GM21381 (cell line): Measurements from ENCODE around the gene MCIDAS.

Experiments
- ATAC-seq: cut with Tn5 transposase; IDR thresholded peaks from one replicate; pipeline ENCODE4 v1.9.1; 2021; ENCODE audit warnings: mild to moderate bottlenecking, moderate library complexity; ENCODE audit not compliant: unreplicated experiment

MCIDAS gene

GRCh38 chr5:55226934-55227663 is at the start of gene MCIDAS:
TSS of gene MCIDAS (minus strand) at chr5:55227315. CDS start at chr5:55227138, 177 bp downstream.
- ATAC-seq = no peak

- ATAC-seq = no peak
These were observed 49.7 kb upstream of the MCIDAS start for GRCh38 chr5:55276771-55277170.

- no peak for ATAC-seq
These were observed 31.2 kb upstream of the MCIDAS start for GRCh38 chr5:55258339-55258738.

GRCh38 chr5:55254802-55255201 is 27.7 kb upstream of the MCIDAS start:
- ATAC-seq = no peak

GRCh38 chr5:55250064-55250463 is 22.9 kb upstream of the MCIDAS start:
- ATAC-seq = no peak

- no peak for ATAC-seq
These were observed 14.6 kb upstream of the MCIDAS start for GRCh38 chr5:55241746-55242145.

- no peak for ATAC-seq
These were observed 9.7 kb upstream of the MCIDAS start for GRCh38 chr5:55236800-55237199.

- no peak for ATAC-seq
These were observed 7.1 kb upstream of the MCIDAS start for GRCh38 chr5:55234121-55234700.

- peak; percentile 58 for ATAC-seq
These were observed 6.1 kb upstream of the MCIDAS start, which contains the start of gene CCNO for GRCh38 chr5:55232985-55233928. TSS of gene CCNO (minus strand) at chr5:55233608. CDS start at chr5:55233523, 85 bp downstream.

GRCh38 chr5:55232271-55232984 is 5.3 kb upstream of the MCIDAS start:
- ATAC-seq = peak; percentile 9

- ATAC-seq = no peak
These were observed 4.8 kb upstream of the MCIDAS start for GRCh38 chr5:55231919-55232270.

GRCh38 chr5:55231029-55231918 is 4.2 kb upstream of the MCIDAS start:
- ATAC-seq = no peak

GRCh38 chr5:55230086-55230629 is 3.0 kb upstream of the MCIDAS start:
- ATAC-seq = no peak

GRCh38 chr5:55227664-55228430 is 732 bp upstream of the MCIDAS start:
- no peak for ATAC-seq

- no peak for ATAC-seq
These were observed 835 bp downstream of the MCIDAS start for GRCh38 chr5:55226027-55226933.

- no peak for ATAC-seq
These were observed 1.8 kb downstream of the MCIDAS start for GRCh38 chr5:55225346-55225745.

- no peak for ATAC-seq
These were observed 3.3 kb downstream of the MCIDAS start for GRCh38 chr5:55223812-55224240.
